ENCODE data around the gene TRPV4.

- TF ChIP-seq CTCF (IDR thresholded peaks at IDR 0.05; ENCODE audit: poor library complexity) (no peak), EZH2phosphoT487 (IDR thresholded peaks at IDR 0.05; ENCODE audit: low read depth, severe bottlenecking, unreplicated experiment) (no peak)
These were observed 1.3 kb downstream of the TRPV4 start for GRCh38 chr12:109831929-109832328.

Measured in hepatocyte (in vitro differentiated cells).